ENCODE data around the gene ANKRD53. TPM values are rescaled to one million over a fixed set of nuclear protein-coding genes. Genes with fewer than 3 reads are reported as not detected.

The ANKRD53 gene
- total RNA-seq, 1 donor from 2014 or later = 5.4 TPM

GRCh38 chr2:70961648-70961994 is 16.8 kb upstream of the ANKRD53 start:
- Mint-ChIP-seq H3K4me3 (ENCODE audit: low read depth) (no peak overlapping the region), H3K4me1 (ENCODE audit: low read depth) (peaks cover 8% of the 10 kb centered on the region), H3K27me3 (peaks cover 66% of the 10 kb centered on the region), H3K9me3 (ENCODE audit: low read depth) (no peaks in the 10 kb centered on the region), H3K27ac (no peak overlapping the region), H3K36me3 (ENCODE audit: insufficient read depth) (no peaks in the 10 kb centered on the region)
- no peak for TF ChIP-seq CTCF (IDR thresholded peaks at IDR 0.05; ENCODE audit: unreplicated experiment)
- no peak for DNase-seq (ENCODE audit: low spot score, unreplicated experiment)

DNA sequence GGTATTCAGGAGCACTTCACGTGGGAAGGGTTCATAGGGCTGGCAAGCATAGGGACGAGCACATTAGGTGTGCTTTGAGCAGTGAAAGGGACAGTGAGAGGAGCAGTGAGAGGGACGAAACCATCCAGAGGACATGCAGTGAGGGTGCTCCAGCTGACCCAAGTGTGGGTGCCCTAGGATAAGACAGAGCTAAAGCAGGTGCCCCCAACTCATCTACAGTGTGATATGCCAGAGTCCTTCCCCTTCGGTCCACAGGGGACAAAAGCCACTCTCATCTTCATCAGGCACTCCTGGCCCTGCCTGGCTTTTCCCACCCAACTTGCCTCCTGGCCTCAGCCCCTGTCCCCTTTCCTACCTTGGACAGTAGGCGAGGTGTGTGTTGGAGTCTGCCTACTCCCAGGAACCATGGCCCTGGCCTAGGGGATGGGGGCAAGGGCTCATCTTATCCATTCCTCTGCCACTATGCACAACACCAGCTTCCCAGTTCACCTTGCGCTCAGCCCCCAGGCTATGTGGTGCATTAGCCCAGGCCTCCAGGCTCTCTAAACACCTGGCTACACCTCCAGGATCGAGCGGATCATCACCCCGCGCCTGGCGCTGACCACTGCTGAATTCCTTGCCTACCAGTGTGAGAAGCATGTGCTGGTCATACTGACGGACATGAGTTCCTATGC is 16.1 kb upstream of the ANKRD53 start:
- peaks cover 8% of the 10 kb centered on the region for H3K4me1 Mint-ChIP-seq (ENCODE audit: low read depth)
- no peak for DNase-seq (ENCODE audit: low spot score, unreplicated experiment)
- no peaks in the 10 kb centered on the region for H3K36me3 Mint-ChIP-seq (ENCODE audit: insufficient read depth)
- no peak for TF ChIP-seq CTCF (IDR thresholded peaks at IDR 0.05; ENCODE audit: unreplicated experiment)
- no peak overlapping the region for H3K27ac Mint-ChIP-seq
- H3K27me3 Mint-ChIP-seq = peaks cover 73% of the 10 kb centered on the region
- H3K9me3 Mint-ChIP-seq (ENCODE audit: low read depth) = no peaks in the 10 kb centered on the region
- no peak overlapping the region for H3K4me3 Mint-ChIP-seq (ENCODE audit: low read depth)

GRCh38 chr2:70962885-70963878 is 15.2 kb upstream of the ANKRD53 start:
- TF ChIP-seq CTCF (IDR thresholded peaks at IDR 0.05; ENCODE audit: unreplicated experiment) = no peak
- Mint-ChIP-seq H3K9me3 (ENCODE audit: low read depth) (no peaks in the 10 kb centered on the region), H3K4me1 (ENCODE audit: low read depth) (peaks cover 2% of the 10 kb centered on the region), H3K36me3 (ENCODE audit: insufficient read depth) (no peaks in the 10 kb centered on the region), H3K4me3 (ENCODE audit: low read depth) (no peak overlapping the region), H3K27ac (no peak overlapping the region), H3K27me3 (peaks cover 76% of the 10 kb centered on the region)
- DNase-seq (ENCODE audit: low spot score, unreplicated experiment) = no peak

DNA sequence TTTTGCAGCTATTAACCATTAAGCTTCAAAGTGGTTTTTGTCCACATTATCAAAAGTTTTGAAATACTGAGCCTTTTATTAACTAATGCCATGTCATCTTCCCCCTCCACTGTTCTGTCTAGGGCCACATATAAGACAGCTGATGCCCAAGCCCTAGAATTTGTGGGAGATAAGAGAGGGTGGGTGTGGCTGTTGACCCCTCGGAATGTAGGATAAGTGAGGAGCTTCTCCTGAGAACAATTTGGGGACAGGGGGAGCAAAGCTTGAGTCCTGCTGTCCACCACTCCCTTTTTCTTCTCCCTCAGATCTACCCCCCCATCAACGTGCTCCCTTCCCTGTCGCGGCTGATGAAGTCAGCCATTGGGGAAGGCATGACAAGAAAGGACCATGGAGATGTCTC is 14.3 kb upstream of the ANKRD53 start:
- H3K36me3 Mint-ChIP-seq (ENCODE audit: insufficient read depth) = no peaks in the 10 kb centered on the region
- no peak for DNase-seq (ENCODE audit: low spot score, unreplicated experiment)
- H3K4me1 Mint-ChIP-seq (ENCODE audit: low read depth) = peaks cover 2% of the 10 kb centered on the region
- H3K27me3 Mint-ChIP-seq = peaks cover 84% of the 10 kb centered on the region
- H3K27ac Mint-ChIP-seq = no peak overlapping the region
- no peaks in the 10 kb centered on the region for H3K9me3 Mint-ChIP-seq (ENCODE audit: low read depth)
- no peak overlapping the region for H3K4me3 Mint-ChIP-seq (ENCODE audit: low read depth)
- no peak for TF ChIP-seq CTCF (IDR thresholded peaks at IDR 0.05; ENCODE audit: unreplicated experiment)

DNA sequence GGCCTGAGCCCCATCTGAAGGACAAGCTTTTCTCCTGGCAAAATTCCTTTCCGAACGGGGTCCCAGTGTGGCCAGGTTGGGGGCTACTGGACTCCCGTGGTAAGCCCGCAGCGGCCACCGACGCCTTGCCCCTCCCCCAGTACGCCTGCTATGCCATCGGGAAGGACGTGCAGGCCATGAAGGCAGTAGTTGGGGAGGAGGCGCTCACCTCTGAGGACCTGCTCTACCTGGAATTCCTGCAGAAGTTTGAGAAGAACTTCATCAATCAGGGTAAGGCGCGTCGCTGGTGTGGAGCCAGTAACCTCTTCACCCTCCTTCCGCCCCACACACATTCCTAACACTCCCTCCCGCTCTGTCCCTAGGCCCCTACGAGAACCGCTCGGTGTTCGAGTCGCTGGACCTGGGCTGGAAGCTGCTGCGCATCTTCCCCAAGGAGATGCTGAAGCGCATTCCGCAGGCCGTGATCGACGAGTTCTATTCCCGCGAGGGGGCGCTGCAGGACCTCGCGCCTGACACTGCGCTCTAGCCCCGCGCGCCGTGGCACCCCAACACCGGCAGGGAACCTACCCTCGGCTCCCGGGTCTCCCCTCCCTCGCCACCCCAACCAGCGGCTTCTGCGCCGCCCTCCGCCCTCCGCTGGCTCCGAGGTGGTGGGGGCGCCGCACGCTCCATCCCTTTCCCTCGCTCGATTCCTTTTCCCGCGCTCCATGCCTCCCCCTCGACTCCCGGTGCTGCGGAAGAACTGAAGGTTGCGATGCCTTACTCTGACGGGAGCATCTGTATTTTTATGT is 13.6 kb upstream of the ANKRD53 start:
- Mint-ChIP-seq H3K27me3 (peaks cover 84% of the 10 kb centered on the region), H3K36me3 (ENCODE audit: insufficient read depth) (no peaks in the 10 kb centered on the region), H3K4me3 (ENCODE audit: low read depth) (no peak overlapping the region), H3K4me1 (ENCODE audit: low read depth) (peaks cover 2% of the 10 kb centered on the region), H3K9me3 (ENCODE audit: low read depth) (no peaks in the 10 kb centered on the region), H3K27ac (no peak overlapping the region)
- DNase-seq (ENCODE audit: low spot score, unreplicated experiment) = no peak
- peak; percentile 78 for TF ChIP-seq CTCF (IDR thresholded peaks at IDR 0.05; ENCODE audit: unreplicated experiment)
